Gastroesophageal sphincter (tissue), 4 donors: ENCODE results near the gene GDPD3. TPM values are rescaled to one million over a fixed set of nuclear protein-coding genes. Genes with fewer than 3 reads are reported as not detected.
A peak's percentile ranks its signal among the peaks of the same experiment; 100 is the strongest.

Source experiments
- ATAC-seq: fragments of 150-250 bp; one replicate; pipeline ENCODE4 v1.9.1; 2016; ENCODE audit warnings: mild to moderate bottlenecking, moderate library complexity
- H3K27ac ChIP-seq, 4 donors: fragments of 200-600 bp; sonication (generic) in 3 of 4; 1 replicate in 3 of 4; 2 replicates in 1 of 4; pipeline ENCODE4 v1.5.1; 2016 to 2019
- H3K27me3 ChIP-seq: fragments of 200-600 bp; sonication (generic); one replicate; pipeline ENCODE4 v1.5.1; 2019
- H3K36me3 ChIP-seq, 2 donors: fragments of 200-600 bp; sonication (generic); one replicate each; pipeline ENCODE4 v1.5.1; 2019; ENCODE audit warnings: control low read depth in 1 of 2
- H3K4me1 ChIP-seq, 3 donors: fragments of 200-600 bp; sonication (generic); 1 replicate in 2 of 3; 2 replicates in 1 of 3; pipeline ENCODE4 v1.5.1; 2016 to 2019; ENCODE audit warnings: control low read depth in 2 of 3
- H3K4me3 ChIP-seq, 2 donors: fragments of 200-600 bp; sonication (generic); one replicate each; pipeline ENCODE4 v1.5.1; 2019; ENCODE audit warnings: mild to moderate bottlenecking in 1 of 2, moderate library complexity in 1 of 2
- H3K9me3 ChIP-seq, 3 donors: fragments of 200-600 bp; sonication (generic); one replicate each; pipeline ENCODE4 v1.5.1; 2017 to 2019; ENCODE audit warnings: control low read depth in 2 of 3
- CTCF ChIP-seq, 4 experiments: fragments of 200-600 bp in 2 of 4; fragments of 450-650 bp in 2 of 4; sonication (generic) in 1 of 4; IDR thresholded peaks; one replicate each; pipeline ENCODE4 v1.5.1; 2017 to 2019; ENCODE audit warnings: antibody characterized with exemption in 4 of 4, mild to moderate bottlenecking in 2 of 4, moderate library complexity in 2 of 4
- EP300 ChIP-seq: sonication (generic); formaldehyde crosslinking; IDR thresholded peaks from one replicate; pipeline ENCODE4 v1.6.1; 2017; ENCODE audit warnings: antibody characterized with exemption, mild to moderate bottlenecking
- POLR2A ChIP-seq, 2 donors: fragments of 450-650 bp; IDR thresholded peaks; one replicate each; pipeline ENCODE4 v1.6.1; 2017; ENCODE audit warnings: antibody characterized with exemption in 2 of 2, mild to moderate bottlenecking in 2 of 2, moderate library complexity in 1 of 2
- POLR2AphosphoS5 ChIP-seq: sonication (generic); formaldehyde crosslinking; IDR thresholded peaks from one replicate; pipeline ENCODE4 v1.6.1; 2017; ENCODE audit warnings: antibody characterized with exemption
- WGBS, 2 donors: methylation state at CpG; one replicate each; pipeline ENCODE4 v1.1.5; 2018; ENCODE audit warnings: low coverage in 1 of 2; 5-methylcytosine and 5-hydroxymethylcytosine counted together
- total RNA-seq, 4 donors: library from RNA; depleted of rRNA; stranded (reverse); fragments of >200 nt; gene quantifications; one replicate each; pipeline ENCODE4 v1.1.0, GENCODE V29; 2016

GDPD3 gene
- total RNA-seq, 4 donors from 2014 or later = 1.1 to 3.1 (median 1.9) TPM

- Histone ChIP-seq H3K9me3 (no peaks in the 10 kb centered on the region), H3K27ac (no peak overlapping the region), H3K4me1 (peaks cover 0 to 14% (median 0%) of the 10 kb centered on the region in 3 donors), H3K36me3 (peaks cover 0 to 98% of the 10 kb centered on the region in 2 donors), H3K4me3 (no peak overlapping the region), H3K27me3 (no peaks in the 10 kb centered on the region)
- ATAC-seq = no peak
- WGBS, 2 donors = 67% methylated on average over 5 of the region's 11 CpGs; no CpG with 5 or more reads in 1 of the 2 donors
- TF ChIP-seq POLR2A (IDR thresholded peaks at IDR 0.05) (no peak), CTCF (IDR thresholded peaks at IDR 0.05) (no peak), EP300 (no peak), POLR2AphosphoS5 (no peak)
Observed at GRCh38 chr16:30114411-30114810, 1.1 kb upstream of the GDPD3 start.

- H3K36me3 ChIP-seq = peaks cover 0 to 98% of the 10 kb centered on the region in 2 donors
- H3K4me1 ChIP-seq = peaks cover 0 to 14% (median 0%) of the 10 kb centered on the region in 3 donors
- peak; percentile 14 for ATAC-seq
- H3K27ac ChIP-seq = peak overlapping the region in 1 of 4 donors; percentile 12
- no peaks in the 10 kb centered on the region for H3K9me3 ChIP-seq
- H3K4me3 ChIP-seq = no peak overlapping the region
- no peak for TF ChIP-seq POLR2AphosphoS5
- no peak for TF ChIP-seq POLR2A (IDR thresholded peaks at IDR 0.05)
- no peak for TF ChIP-seq CTCF (IDR thresholded peaks at IDR 0.05)
- TF ChIP-seq EP300 = no peak
- no peaks in the 10 kb centered on the region for H3K27me3 ChIP-seq
- WGBS, 2 donors = 77 to 90% methylated on average over 4 to 8 of the region's 20 CpGs
Observed at GRCh38 chr16:30113711-30114333, 485 bp upstream of the GDPD3 start.

- H3K36me3 ChIP-seq = peaks cover 0 to 97% of the 10 kb centered on the region in 2 donors
- H3K27me3 ChIP-seq = no peaks in the 10 kb centered on the region
- H3K4me3 ChIP-seq = no peak overlapping the region
- TF ChIP-seq POLR2AphosphoS5 = no peak
- peak in 3 of 4 experiments; percentile 53 to 77 (median 70) for TF ChIP-seq CTCF (IDR thresholded peaks at IDR 0.05)
- TF ChIP-seq POLR2A (IDR thresholded peaks at IDR 0.05) = no peak
- TF ChIP-seq EP300 = no peak
- peak; percentile 49 for ATAC-seq
- WGBS, 2 donors = 71 to 78% methylated on average over 4 to 5 of the region's 29 CpGs
- H3K9me3 ChIP-seq = no peaks in the 10 kb centered on the region
- H3K4me1 ChIP-seq = peaks cover 0 to 14% (median 0%) of the 10 kb centered on the region in 3 donors
- no peak overlapping the region for H3K27ac ChIP-seq
Observed at GRCh38 chr16:30112197-30113030, 923 bp downstream of the GDPD3 start.

GRCh38 chr16:30110661-30111060 is 2.7 kb downstream of the GDPD3 start:
- ATAC-seq = no peak
- peaks cover 0 to 97% of the 10 kb centered on the region in 2 donors for H3K36me3 ChIP-seq
- no peak overlapping the region for H3K27ac ChIP-seq
- H3K4me3 ChIP-seq = no peak overlapping the region
- H3K27me3 ChIP-seq = no peaks in the 10 kb centered on the region
- WGBS, 2 donors = 50 to 55% methylated on average over 3 to 4 of the region's 7 CpGs
- no peaks in the 10 kb centered on the region for H3K9me3 ChIP-seq
- H3K4me1 ChIP-seq = peaks cover 0 to 14% (median 0%) of the 10 kb centered on the region in 3 donors
- no peak for TF ChIP-seq POLR2AphosphoS5
- no peak for TF ChIP-seq EP300
- TF ChIP-seq POLR2A (IDR thresholded peaks at IDR 0.05) = no peak
- TF ChIP-seq CTCF (IDR thresholded peaks at IDR 0.05) = no peak
